ENCODE results near the gene XIRP1. TPM values are rescaled to one million over a fixed set of nuclear protein-coding genes. Genes with fewer than 3 reads are reported as not detected.

Gene XIRP1
- total RNA-seq, 2 donors from 2014 or later: 2.0 TPM; not detected in 1

DNA sequence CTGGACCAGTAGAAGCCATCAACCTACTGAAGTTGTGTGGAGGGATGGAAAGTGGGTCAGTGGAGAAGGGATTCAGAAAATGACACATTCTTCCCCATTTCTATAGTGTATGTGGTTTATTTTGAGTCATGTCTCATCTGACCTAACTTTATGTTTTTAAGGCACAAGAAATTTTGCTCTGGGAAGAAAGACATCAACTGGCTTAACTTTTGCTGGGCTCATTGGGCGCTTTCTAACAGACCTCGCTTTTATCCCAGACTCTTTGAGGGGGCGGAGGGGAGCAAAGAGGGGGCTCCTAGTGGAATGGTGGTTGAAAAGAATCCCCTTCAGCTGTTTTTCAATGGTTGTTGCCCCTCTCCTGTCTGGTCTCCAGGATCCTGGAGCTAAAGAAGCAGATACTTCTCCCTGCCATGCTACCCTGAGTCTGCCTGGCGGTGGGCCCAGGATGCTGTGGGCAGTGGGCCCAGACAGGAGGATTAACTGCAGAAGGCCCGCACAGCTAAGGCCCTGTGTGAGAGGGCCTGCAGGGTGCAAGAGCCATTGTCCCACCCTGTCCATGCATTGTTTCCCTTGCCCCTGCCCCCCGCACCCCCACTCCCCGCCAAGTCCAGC lies 53.5 kb downstream of the XIRP1 start:
- ATAC-seq (ENCODE audit: insufficient number of reproducible peaks, low FRiP score, low read depth) (no peak), DNase-seq (ENCODE audit: low spot score) (no peak)
- peak overlapping the region in 1 of 2 donors; percentile 20 for H3K27ac ChIP-seq
- no peak overlapping the region for H3K4me3 ChIP-seq
- H3K36me3 ChIP-seq: peaks cover 32% of the 10 kb centered on the region
- no peak for TF ChIP-seq CTCF (IDR thresholded peaks at IDR 0.05)
- H3K27me3 ChIP-seq (replicated peaks; ENCODE audit: insufficient read depth): no peaks in the 10 kb centered on the region
- H3K4me1 ChIP-seq (ENCODE audit: control insufficient read depth in 1 of 2, low read depth in 2 of 2): peaks cover 21 to 40% of the 10 kb centered on the region in 2 donors
- H3K9me3 ChIP-seq: no peaks in the 10 kb centered on the region

- no peaks in the 10 kb centered on the region for H3K9me3 ChIP-seq
- H3K27ac ChIP-seq: peak overlapping the region in 1 of 2 donors; percentile 20
- DNase-seq (ENCODE audit: low spot score): no peak
- peaks cover 21 to 40% of the 10 kb centered on the region in 2 donors for H3K4me1 ChIP-seq (ENCODE audit: control insufficient read depth in 1 of 2, low read depth in 2 of 2)
- TF ChIP-seq CTCF (IDR thresholded peaks at IDR 0.05): no peak
- H3K27me3 ChIP-seq (replicated peaks; ENCODE audit: insufficient read depth): no peaks in the 10 kb centered on the region
- peaks cover 25% of the 10 kb centered on the region for H3K36me3 ChIP-seq
- ATAC-seq (ENCODE audit: insufficient number of reproducible peaks, low FRiP score, low read depth): no peak
- H3K4me3 ChIP-seq: no peak overlapping the region
Measured at GRCh38 chr3:39137991-39138803, 54.2 kb downstream of the XIRP1 start.

GRCh38 chr3:39137435-39137936 lies 54.9 kb downstream of the XIRP1 start:
- Histone ChIP-seq H3K27me3 (replicated peaks; ENCODE audit: insufficient read depth) (no peaks in the 10 kb centered on the region), H3K36me3 (peaks cover 18% of the 10 kb centered on the region), H3K4me3 (no peak overlapping the region), H3K9me3 (no peaks in the 10 kb centered on the region), H3K27ac (no peak overlapping the region), H3K4me1 (ENCODE audit: control insufficient read depth in 1 of 2, low read depth in 2 of 2) (peaks cover 20 to 36% of the 10 kb centered on the region in 2 donors)
- no peak for ATAC-seq (ENCODE audit: insufficient number of reproducible peaks, low FRiP score, low read depth)
- no peak for TF ChIP-seq CTCF (IDR thresholded peaks at IDR 0.05)
- no peak for DNase-seq (ENCODE audit: low spot score)

GRCh38 chr3:39136533-39137434 lies 55.6 kb downstream of the XIRP1 start:
- no peak overlapping the region for H3K27ac ChIP-seq
- ATAC-seq (ENCODE audit: insufficient number of reproducible peaks, low FRiP score, low read depth): no peak

More at GRCh38 chr3:39136533-39137434, 55.6 kb downstream of the XIRP1 start:
- Histone ChIP-seq H3K36me3 (peaks cover 11% of the 10 kb centered on the region), H3K4me3 (no peak overlapping the region), H3K9me3 (no peaks in the 10 kb centered on the region), H3K27me3 (replicated peaks; ENCODE audit: insufficient read depth) (no peaks in the 10 kb centered on the region), H3K4me1 (ENCODE audit: control insufficient read depth in 1 of 2, low read depth in 2 of 2) (peaks cover 13 to 29% of the 10 kb centered on the region in 2 donors)
- TF ChIP-seq CTCF (IDR thresholded peaks at IDR 0.05): no peak
- no peak for DNase-seq (ENCODE audit: low spot score)

All from thoracic aorta (tissue), 2 donors.